Right cardiac atrium (tissue), 5 donors: Measurements from ENCODE around the gene CD248. TPM values are rescaled to one million over a fixed set of nuclear protein-coding genes. Genes with fewer than 3 reads are reported as not detected.
"Not testable (repeated sequence)": the region's sequence is repeated elsewhere in the genome, so short reads cannot be mapped to it uniquely, and the experiment has no call there.

Experiments used
- ATAC-seq, 2 donors: fragments of 200-7000 bp; cut with Tn5 transposase; one replicate each; pipeline versions ENCODE4 v1.8.0 to v1.9.1; 2020; ENCODE audit warnings: moderate library complexity in 2 of 2, mild to moderate bottlenecking in 1 of 2
- DNase-seq, 3 donors: peaks; one replicate each; pipeline ENCODE4 v3.0.0-alpha.2; 2020
- H3K27ac ChIP-seq: one replicate; pipeline ENCODE4 v1.5.1; 2013; ENCODE audit warnings: mild to moderate bottlenecking, low read length, control low read depth, moderate library complexity
- H3K27me3 ChIP-seq: one replicate; pipeline ENCODE4 v1.6.1; 2013; ENCODE audit not compliant: control insufficient read depth, insufficient read depth
- H3K4me1 ChIP-seq: one replicate; pipeline ENCODE4 v1.6.1; 2013; ENCODE audit warnings: low read length; ENCODE audit not compliant: control insufficient read depth, insufficient read depth
- H3K4me3 ChIP-seq: one replicate; pipeline ENCODE4 v1.5.1; 2013; ENCODE audit warnings: low read length, control low read depth
- H3K9me3 ChIP-seq: one replicate; pipeline ENCODE4 v1.6.1; 2013; ENCODE audit warnings: low read length; ENCODE audit not compliant: control insufficient read depth
- WGBS: extraction: QIAGEN DNeasy Blood & Tissue Kit; methylation state at CpG from one replicate; pipeline ENCODE4 v1.1.7; 2013; 5-methylcytosine and 5-hydroxymethylcytosine counted together
- intact Hi-C, 4 donors: fragments of 100-400 bp; cut with DNase I; formaldehyde crosslinking; loops; one replicate each; pipeline versions ENCODE4 v1.11.0 to v1.14.0; 2022 to 2023
- polyA plus RNA-seq: library from polyadenylated mRNA; stranded (reverse); fragments of 200-250 nt; gene quantifications from one replicate; pipeline ENCODE4 v1.2.3, GENCODE V29; 2013
- total RNA-seq, 4 donors: library from RNA; stranded (reverse); fragmentation: NEBNext Ultra II Directional; extraction: Animal tissue kit (Norgen Biotek cat#: 25700); gene quantifications; one replicate each; pipeline ENCODE4 v1.2.1, GENCODE V29; 2021
- donor health status: healthy with polysubstance abuse.
- donor health status: DM: no; HTN: yes; CAD: no.
- donor health status: DM: no; HTN: no; CAD: no.
- donor health status: DM: no; HTN: yes; CAD: no; lungs with severe emphysema.
- donor health status: DM: yes; HTN: yes; CAD: no.

Gene CD248
- total and polyA plus RNA-seq, 5 donors: 10.5 to 22.9 (median 21.1) TPM

GRCh38 chr11:66350560-66351235 lies 33.9 kb upstream of the CD248 start:
- intact Hi-C loops, H3K4me3 ChIP-seq, ATAC-seq, H3K9me3 ChIP-seq, H3K27me3 ChIP-seq, H3K4me1 ChIP-seq, H3K27ac ChIP-seq: not testable (repeated sequence)
- DNase-seq: peak in 1 of 3 donors; percentile 2
- WGBS: 90% methylated on average over 8 of the region's 8 CpGs

- intact Hi-C loops: no loop called here
- Histone ChIP-seq H3K27me3 (no peaks in the 10 kb centered on the region), H3K9me3 (no peaks in the 10 kb centered on the region), H3K4me1 (peaks cover 9% of the 10 kb centered on the region), H3K27ac (no peak overlapping the region), H3K4me3 (no peak overlapping the region)
- DNase-seq: no peak
- WGBS: 57% methylated on average over 2 of the region's 2 CpGs
- no peak for ATAC-seq
Observed at GRCh38 chr11:66349084-66349386, 32.2 kb upstream of the CD248 start.

GRCh38 chr11:66347425-66348276 lies 30.8 kb upstream of the CD248 start, which contains the start of gene B4GAT1:
B4GAT1 (minus strand) TSS chr11:66347629; CDS start chr11:66347545, 84 bp downstream.
- peak; percentile 80 to 83 for ATAC-seq
- intact Hi-C loops: no loop called here
- peak; percentile 78 to 90 (median 90) for DNase-seq
- peaks cover 9% of the 10 kb centered on the region for H3K4me1 ChIP-seq
- H3K27me3 ChIP-seq: no peaks in the 10 kb centered on the region
- peak within 1 kb of the TSS; percentile 46 for H3K4me3 ChIP-seq
- H3K27ac ChIP-seq: peak within 1 kb of the TSS; percentile 94
- H3K9me3 ChIP-seq: no peaks in the 10 kb centered on the region
- WGBS: under 1% methylated on average over 101 of the region's 101 CpGs

- Histone ChIP-seq H3K27ac (peak overlapping the region; percentile 53), H3K4me3 (peak overlapping the region; percentile 46), H3K27me3 (no peaks in the 10 kb centered on the region), H3K9me3 (no peaks in the 10 kb centered on the region), H3K4me1 (peaks cover 9% of the 10 kb centered on the region)
- intact Hi-C loops: no loop called here
- DNase-seq (peak; percentile 22 to 72 (median 61)), ATAC-seq (peak; percentile 1 to 3)
- WGBS: 30% methylated on average over 68 of the region's 68 CpGs
Observed at GRCh38 chr11:66346476-66347424, 29.9 kb upstream of the CD248 start.

GRCh38 chr11:66345316-66345649 lies 28.4 kb upstream of the CD248 start:
- Histone ChIP-seq H3K4me1 (peaks cover 9% of the 10 kb centered on the region), H3K4me3 (peak overlapping the region; percentile 81), H3K27me3 (no peaks in the 10 kb centered on the region), H3K9me3 (no peaks in the 10 kb centered on the region), H3K27ac (peak overlapping the region; percentile 81)
- 5% methylated on average over 7 of the region's 7 CpGs for WGBS
- intact Hi-C loops: no loop called here
- DNase-seq (no peak), ATAC-seq (no peak)

GRCh38 chr11:66344550-66345315 lies 27.9 kb upstream of the CD248 start, which contains the start of gene BRMS1:
BRMS1 (minus strand) TSS chr11:66345104; CDS start chr11:66342234, 2,870 bp downstream.
- no peaks in the 10 kb centered on the region for H3K27me3 ChIP-seq
- WGBS: under 1% methylated on average over 59 of the region's 59 CpGs
- intact Hi-C loops: no loop called here
- no peaks in the 10 kb centered on the region for H3K9me3 ChIP-seq
- H3K27ac ChIP-seq: peak within 1 kb of the TSS; percentile 81
- peak within 1 kb of the TSS; percentile 81 for H3K4me3 ChIP-seq
- DNase-seq: peak; percentile 99 to 100 (median 99)
- peaks cover 9% of the 10 kb centered on the region for H3K4me1 ChIP-seq
- peak; percentile 91 for ATAC-seq

- Histone ChIP-seq H3K4me3 (no peak overlapping the region), H3K4me1 (peaks cover 9% of the 10 kb centered on the region), H3K27ac (no peak overlapping the region), H3K9me3 (no peaks in the 10 kb centered on the region), H3K27me3 (no peaks in the 10 kb centered on the region)
- intact Hi-C loops: no loop called here
- DNase-seq: peak in 1 of 3 donors; percentile 27
- no peak for ATAC-seq
- WGBS: 92% methylated on average over 8 of the region's 8 CpGs
Observed at GRCh38 chr11:66343176-66343575, 26.3 kb upstream of the CD248 start.

- H3K4me3 ChIP-seq: no peak overlapping the region
- H3K27ac ChIP-seq: no peak overlapping the region
- H3K4me1 ChIP-seq: peaks cover 9% of the 10 kb centered on the region
- 94% methylated on average over 21 of the region's 21 CpGs for WGBS
- H3K9me3 ChIP-seq: no peaks in the 10 kb centered on the region
- H3K27me3 ChIP-seq: no peaks in the 10 kb centered on the region
- ATAC-seq: no peak
- peak; percentile 5 to 27 (median 13) for DNase-seq
- intact Hi-C loops: no loop called here
Observed at GRCh38 chr11:66341502-66342126, 24.8 kb upstream of the CD248 start.

GRCh38 chr11:66340596-66341501 lies 24.0 kb upstream of the CD248 start:
- no peaks in the 10 kb centered on the region for H3K27me3 ChIP-seq
- DNase-seq (peak; percentile 10 to 45 (median 35)), ATAC-seq (no peak)
- no peak overlapping the region for H3K27ac ChIP-seq
- H3K4me1 ChIP-seq: peaks cover 8% of the 10 kb centered on the region
- no peak overlapping the region for H3K4me3 ChIP-seq
- H3K9me3 ChIP-seq: no peaks in the 10 kb centered on the region
- intact Hi-C loops: no loop called here
- 94% methylated on average over 28 of the region's 28 CpGs for WGBS
